Panc1 (cell line): Measurements from ENCODE around the gene NEK1. TPM values are rescaled to one million over a fixed set of nuclear protein-coding genes. Genes with fewer than 3 reads are reported as not detected.

ENCODE experiments used
- ATAC-seq: fragments of 200-7000 bp; cut with Tn5 transposase; 2 replicates; pipeline ENCODE4 v1.9.1; 2020; ENCODE audit warnings: mild to moderate bottlenecking, moderate library complexity
- BruUV-seq: library from RNA; stranded (reverse); fragments of 400-500 nt; replicated peaks from 2 replicates; lab custom pipeline; 2021; lab: Mats Ljungman, UMichigan
- CTCF ChIA-PET: fragments of 300-600 bp; sonication (Branson Sonifier 250); formaldehyde crosslinking; loops from one replicate; lab custom pipeline; 2022; ENCODE audit warnings: antibody characterized with exemption; lab: Charles Lee
- POLR2A ChIA-PET: fragments of 300-600 bp; sonication (Branson Sonifier 250); formaldehyde crosslinking; loops from one replicate; lab custom pipeline; 2022; ENCODE audit warnings: antibody characterized with exemption; lab: Charles Lee
- DNase-seq: peaks from one replicate; pipeline ENCODE4 v3.0.0-alpha.2; 2010; ENCODE audit warnings: low read depth, low spot score
- H3K27ac ChIP-seq: 2 replicates; pipeline ENCODE4 v1.5.1; 2011; ENCODE audit warnings: mild to moderate bottlenecking, low read length, inconsistent platforms
- H3K27me3 ChIP-seq: fragments of 200-500 bp; sonication (Bioruptor generic); 2 replicates; pipeline ENCODE4 v1.6.0; 2014; ENCODE audit warnings: low read length, inconsistent platforms; ENCODE audit not compliant: control insufficient read depth, insufficient read depth
- H3K36me3 ChIP-seq: fragments of 200-500 bp; sonication (Bioruptor generic); 2 replicates; pipeline ENCODE4 v1.5.1; 2014; ENCODE audit warnings: inconsistent platforms, mild to moderate bottlenecking, low read length, moderate library complexity; ENCODE audit not compliant: control insufficient read depth, insufficient read depth
- H3K4me1 ChIP-seq: 2 replicates; pipeline ENCODE4 v1.5.1; 2011; ENCODE audit warnings: inconsistent platforms, mild to moderate bottlenecking, low read length, moderate library complexity; ENCODE audit not compliant: control insufficient read depth, insufficient read depth
- H3K4me3 ChIP-seq, 2 experiments: 2 replicates each; pipeline ENCODE4 v1.5.1; 2011 to 2012; ENCODE audit warnings: low read depth in 2 of 2, low read length in 2 of 2, mild to moderate bottlenecking in 2 of 2, inconsistent platforms in 1 of 2, moderate library complexity in 1 of 2
- H3K9me3 ChIP-seq: fragments of 200-500 bp; sonication (Bioruptor generic); 2 replicates; pipeline ENCODE4 v1.5.1; 2014; ENCODE audit warnings: low read depth, mild to moderate bottlenecking, inconsistent platforms, low read length, moderate library complexity; ENCODE audit not compliant: control insufficient read depth, insufficient read depth
- POLR2AphosphoS5 ChIP-seq: IDR thresholded peaks from 2 replicates; pipeline ENCODE4 v1.6.1; 2012; ENCODE audit warnings: mild to moderate bottlenecking, low read depth, low read length, moderate library complexity
- SIN3A ChIP-seq: IDR thresholded peaks from 2 replicates; pipeline ENCODE4 v1.6.1; 2012; ENCODE audit warnings: low read depth, mild to moderate bottlenecking, low read length, moderate library complexity, borderline replicate concordance; ENCODE audit not compliant: insufficient read depth
- TCF7L2 ChIP-seq: IDR thresholded peaks from 2 replicates; pipeline ENCODE4 v1.6.1; 2011; ENCODE audit warnings: mild to moderate bottlenecking, low read depth, low read length, inconsistent platforms
- in situ Hi-C: cut with HindIII; loops from 2 replicates; pipeline ENCODE4 v1.10.0; 2016; ENCODE audit warnings: low sequenced_read_pairs, low pct_unique_long_range_greater_than_20kb
- intact Hi-C: fragments of 100-400 bp; cut with micrococcal nuclease; formaldehyde crosslinking; loops from one replicate; pipeline ENCODE4 v1.10.0; 2022; ENCODE audit not compliant: unreplicated experiment
- total RNA-seq: library from RNA; stranded (reverse); gene quantifications from one replicate; pipeline ENCODE4 v1.2.1, GENCODE V29; 2021; ENCODE audit not compliant: unreplicated experiment
- TF ChIP-seq, protein P1 (sequence below): fragments of 450-650 bp; IDR thresholded peaks from 2 replicates; pipeline ENCODE4 v1.5.1; 2017; ENCODE audit warnings: mild to moderate bottlenecking
- TF ChIP-seq, protein P2 (sequence below), 2 experiments: IDR thresholded peaks; 2 replicates each; pipeline ENCODE4 v1.6.1; 2011 to 2012; ENCODE audit warnings: low read depth in 2 of 2, control low read depth in 1 of 2, low read length in 1 of 2, mild to moderate bottlenecking in 1 of 2, moderate library complexity in 1 of 2; ENCODE audit not compliant: insufficient read depth in 1 of 2

Gene NEK1
- total RNA-seq, 1 experiment from 2014 or later, result 9.2 TPM

DNA sequence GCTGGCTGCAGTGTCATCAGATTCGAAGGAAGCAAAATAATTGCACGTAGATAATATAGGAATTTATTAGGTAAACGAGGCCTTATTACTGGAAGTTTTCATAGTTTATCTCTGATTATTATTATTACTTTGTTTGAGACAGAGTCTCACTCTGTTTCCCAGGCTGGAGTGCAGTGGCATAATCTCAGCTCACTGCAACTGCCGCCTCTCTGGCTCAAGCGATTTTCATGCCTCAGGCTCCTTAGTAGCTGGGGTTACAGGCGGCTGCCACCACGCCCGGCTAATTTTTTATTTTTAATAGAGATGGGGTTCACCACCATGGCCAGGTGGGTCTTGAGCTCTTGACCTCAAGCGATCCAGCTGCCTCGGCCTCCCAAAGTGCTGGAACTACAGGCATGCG lies 20.5 kb upstream of the NEK1 start:
- no peaks in the 10 kb centered on the region for H3K9me3 ChIP-seq
- H3K4me3 ChIP-seq, result peak overlapping the region; percentile 19 to 46; a peak in 3 of 4 replicates
- H3K36me3 ChIP-seq, result no peaks in the 10 kb centered on the region; the same call in 1 of the 2 replicates
- intact Hi-C loops, result no loop called here
- no peaks in the 10 kb centered on the region for H3K27me3 ChIP-seq
- in situ Hi-C loops, result no loop called here
- no TSS peak for BruUV-seq
- ChIA-PET POLR2A (no interaction called here), CTCF (no interaction called here)
- H3K27ac ChIP-seq, result peak overlapping the region; percentile 83
- ATAC-seq (peak; percentile 70; the same call in 1 of the 2 replicates), DNase-seq (no peak)
- no peaks in the 10 kb centered on the region for H3K4me1 ChIP-seq
- TF ChIP-seq, protein P1, sequence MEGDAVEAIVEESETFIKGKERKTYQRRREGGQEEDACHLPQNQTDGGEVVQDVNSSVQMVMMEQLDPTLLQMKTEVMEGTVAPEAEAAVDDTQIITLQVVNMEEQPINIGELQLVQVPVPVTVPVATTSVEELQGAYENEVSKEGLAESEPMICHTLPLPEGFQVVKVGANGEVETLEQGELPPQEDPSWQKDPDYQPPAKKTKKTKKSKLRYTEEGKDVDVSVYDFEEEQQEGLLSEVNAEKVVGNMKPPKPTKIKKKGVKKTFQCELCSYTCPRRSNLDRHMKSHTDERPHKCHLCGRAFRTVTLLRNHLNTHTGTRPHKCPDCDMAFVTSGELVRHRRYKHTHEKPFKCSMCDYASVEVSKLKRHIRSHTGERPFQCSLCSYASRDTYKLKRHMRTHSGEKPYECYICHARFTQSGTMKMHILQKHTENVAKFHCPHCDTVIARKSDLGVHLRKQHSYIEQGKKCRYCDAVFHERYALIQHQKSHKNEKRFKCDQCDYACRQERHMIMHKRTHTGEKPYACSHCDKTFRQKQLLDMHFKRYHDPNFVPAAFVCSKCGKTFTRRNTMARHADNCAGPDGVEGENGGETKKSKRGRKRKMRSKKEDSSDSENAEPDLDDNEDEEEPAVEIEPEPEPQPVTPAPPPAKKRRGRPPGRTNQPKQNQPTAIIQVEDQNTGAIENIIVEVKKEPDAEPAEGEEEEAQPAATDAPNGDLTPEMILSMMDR, result no peak
- TF ChIP-seq TCF7L2 (no peak), SIN3A (no peak), POLR2AphosphoS5 (no peak)
- TF ChIP-seq, protein P2, sequence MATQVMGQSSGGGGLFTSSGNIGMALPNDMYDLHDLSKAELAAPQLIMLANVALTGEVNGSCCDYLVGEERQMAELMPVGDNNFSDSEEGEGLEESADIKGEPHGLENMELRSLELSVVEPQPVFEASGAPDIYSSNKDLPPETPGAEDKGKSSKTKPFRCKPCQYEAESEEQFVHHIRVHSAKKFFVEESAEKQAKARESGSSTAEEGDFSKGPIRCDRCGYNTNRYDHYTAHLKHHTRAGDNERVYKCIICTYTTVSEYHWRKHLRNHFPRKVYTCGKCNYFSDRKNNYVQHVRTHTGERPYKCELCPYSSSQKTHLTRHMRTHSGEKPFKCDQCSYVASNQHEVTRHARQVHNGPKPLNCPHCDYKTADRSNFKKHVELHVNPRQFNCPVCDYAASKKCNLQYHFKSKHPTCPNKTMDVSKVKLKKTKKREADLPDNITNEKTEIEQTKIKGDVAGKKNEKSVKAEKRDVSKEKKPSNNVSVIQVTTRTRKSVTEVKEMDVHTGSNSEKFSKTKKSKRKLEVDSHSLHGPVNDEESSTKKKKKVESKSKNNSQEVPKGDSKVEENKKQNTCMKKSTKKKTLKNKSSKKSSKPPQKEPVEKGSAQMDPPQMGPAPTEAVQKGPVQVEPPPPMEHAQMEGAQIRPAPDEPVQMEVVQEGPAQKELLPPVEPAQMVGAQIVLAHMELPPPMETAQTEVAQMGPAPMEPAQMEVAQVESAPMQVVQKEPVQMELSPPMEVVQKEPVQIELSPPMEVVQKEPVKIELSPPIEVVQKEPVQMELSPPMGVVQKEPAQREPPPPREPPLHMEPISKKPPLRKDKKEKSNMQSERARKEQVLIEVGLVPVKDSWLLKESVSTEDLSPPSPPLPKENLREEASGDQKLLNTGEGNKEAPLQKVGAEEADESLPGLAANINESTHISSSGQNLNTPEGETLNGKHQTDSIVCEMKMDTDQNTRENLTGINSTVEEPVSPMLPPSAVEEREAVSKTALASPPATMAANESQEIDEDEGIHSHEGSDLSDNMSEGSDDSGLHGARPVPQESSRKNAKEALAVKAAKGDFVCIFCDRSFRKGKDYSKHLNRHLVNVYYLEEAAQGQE (IDR thresholded peaks at IDR 0.05; ENCODE audit: insufficient read depth in 1 of 2, low read depth in 2 of 2, low read length in 1 of 2), result no peak

DNA sequence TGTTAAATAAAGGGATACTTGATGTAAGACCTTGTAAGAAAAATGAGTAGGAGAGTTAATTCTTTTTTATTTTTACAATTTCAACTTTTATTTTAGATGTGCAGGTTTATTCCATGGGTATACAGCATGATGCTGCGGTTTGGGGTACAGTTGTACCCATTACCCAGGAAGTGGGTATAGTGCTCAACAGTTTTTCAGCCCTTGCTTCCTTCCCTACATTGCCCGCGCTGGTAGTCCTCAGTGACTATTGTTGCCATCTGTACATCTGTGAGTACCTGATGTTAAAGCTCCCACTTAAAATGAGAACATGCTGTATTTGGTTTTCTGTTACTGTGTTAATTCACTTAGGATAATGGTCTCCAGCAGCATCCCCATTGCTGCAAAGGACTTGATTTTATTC lies 17.7 kb upstream of the NEK1 start:
- BruUV-seq, result no TSS peak
- POLR2A ChIA-PET, result no interaction called here
- ATAC-seq, result no peak

More for the DNA sequence above, 17.7 kb upstream of the NEK1 start:
- intact Hi-C loops (no loop called here), in situ Hi-C loops (no loop called here)
- no peak for DNase-seq
- H3K27ac ChIP-seq, result no peak overlapping the region
- H3K9me3 ChIP-seq, result no peaks in the 10 kb centered on the region
- H3K4me3 ChIP-seq, result no peak overlapping the region
- no peak for TF ChIP-seq SIN3A
- no peak for TF ChIP-seq POLR2AphosphoS5
- TF ChIP-seq, protein P1, result no peak
- TF ChIP-seq, protein P2 (IDR thresholded peaks at IDR 0.05; ENCODE audit: insufficient read depth in 1 of 2, low read depth in 2 of 2, low read length in 1 of 2), result no peak
- no peak for TF ChIP-seq TCF7L2
- H3K27me3 ChIP-seq, result no peaks in the 10 kb centered on the region
- H3K4me1 ChIP-seq, result no peaks in the 10 kb centered on the region
- no peaks in the 10 kb centered on the region for H3K36me3 ChIP-seq
- CTCF ChIA-PET, result no interaction called here
